HCT116 (cell line): ENCODE data around the gene NKAP. TPM values are rescaled to one million over a fixed set of nuclear protein-coding genes. Genes with fewer than 3 reads are reported as not detected.
A peak's percentile ranks its signal among the peaks of the same experiment; 100 is the strongest.

Experiments used
- ATAC-seq: fragments of 200-7000 bp; cut with Tn5 transposase; 2 replicates; pipeline ENCODE4 v1.9.1; 2020; ENCODE audit warnings: mild to moderate bottlenecking, moderate library complexity
- BruUV-seq: library from RNA; stranded (reverse); fragments of 400-500 nt; replicated peaks from 2 replicates; lab custom pipeline; 2021; lab: Mats Ljungman, UMichigan
- CTCF ChIA-PET: fragments of 300-600 bp; sonication (Branson Sonifier 250); formaldehyde crosslinking; loops from one replicate; lab custom pipeline; 2021; ENCODE audit warnings: antibody characterized with exemption; lab: Charles Lee
- POLR2A ChIA-PET: fragments of 300-600, 350-600 bp; sonication (Branson Sonifier 250); formaldehyde crosslinking; loops from one replicate; lab custom pipeline; 2021; ENCODE audit warnings: antibody characterized with exemption; lab: Charles Lee
- RAD21 ChIA-PET, 2 experiments: fragments of 300-600 bp; sonication (Branson Sonifier 250); formaldehyde crosslinking; loops; one replicate each; lab custom pipeline; 2023; ENCODE audit warnings: low total read pairs in 2 of 2; ENCODE audit not compliant: uncharacterized antibody in 2 of 2, unreplicated experiment in 2 of 2, low non-redundant PET in 1 of 2; lab: Charles Lee
- DNase-seq: peaks from one replicate; pipeline ENCODE4 v3.0.0-alpha.2; 2010; ENCODE audit warnings: low read depth, low spot score
- H2AFZ ChIP-seq: fragments of 200-600 bp; shearing (Covaris generic), sonication (generic); 2 replicates; pipeline ENCODE4 v1.6.1; 2017; ENCODE audit warnings: low read depth, mixed run types, mixed read lengths, antibody characterized with exemption, low read length; ENCODE audit not compliant: poor library complexity, severe bottlenecking
- H3K27ac ChIP-seq: 2 replicates; pipeline ENCODE4 v1.5.1; 2012; ENCODE audit warnings: low read depth, low read length
- H3K27me3 ChIP-seq: fragments of 200-600 bp; sonication (generic); 2 replicates; pipeline ENCODE4 v1.6.1; 2016; ENCODE audit warnings: mixed run types, low read length, mixed read lengths; ENCODE audit not compliant: insufficient read depth
- H3K36me3 ChIP-seq, 2 experiments: fragments of 200-500 bp in 1 of 2; fragments of 200-600 bp in 1 of 2; sonication (Bioruptor generic) in 1 of 2; sonication (generic) in 1 of 2; 2 replicates each; pipeline versions ENCODE4 v1.5.1 to v1.6.1; 2014 to 2016; ENCODE audit warnings: low read length in 2 of 2, inconsistent platforms in 1 of 2, mixed read lengths in 1 of 2, mixed run types in 1 of 2; ENCODE audit not compliant: insufficient read depth in 2 of 2, control insufficient read depth in 1 of 2
- H3K4me1 ChIP-seq, 2 experiments: fragments of 200-600 bp in 1 of 2; sonication (generic) in 1 of 2; 2 replicates each; pipeline versions ENCODE4 v1.5.1 to v1.6.1; 2012 to 2017; ENCODE audit warnings: low read length in 2 of 2, inconsistent platforms in 1 of 2, mild to moderate bottlenecking in 1 of 2, mixed read lengths in 1 of 2, mixed run types in 1 of 2, moderate library complexity in 1 of 2; ENCODE audit not compliant: insufficient read depth in 2 of 2, control insufficient read depth in 1 of 2
- H3K4me2 ChIP-seq: fragments of 200-600 bp; sonication (generic); 2 replicates; pipeline ENCODE4 v1.6.1; 2017; ENCODE audit warnings: mixed run types, low read length, mixed read lengths
- H3K4me3 ChIP-seq, 2 experiments: fragments of 200-600 bp in 1 of 2; sonication (generic) in 1 of 2; replicated peaks in 1 of 2; 2 replicates each; pipeline ENCODE4 v1.5.1; 2011 to 2016; ENCODE audit warnings: low read length in 2 of 2, control low read depth in 1 of 2, low read depth in 1 of 2, mild to moderate bottlenecking in 1 of 2, mixed read lengths in 1 of 2, mixed run types in 1 of 2
- H3K79me2 ChIP-seq: fragments of 200-600 bp; sonication (generic); 2 replicates; pipeline ENCODE4 v1.6.1; 2017; ENCODE audit warnings: mild to moderate bottlenecking, mixed run types, low read length, moderate library complexity, mixed read lengths; ENCODE audit not compliant: insufficient read depth
- H3K9ac ChIP-seq: fragments of 200-600 bp; sonication (generic); 2 replicates; pipeline ENCODE4 v1.6.1; 2016; ENCODE audit warnings: low read length, mixed read lengths
- H3K9me2 ChIP-seq: fragments of 200-600 bp; sonication (generic), shearing (Covaris generic); 2 replicates; pipeline ENCODE4 v1.6.1; 2017; ENCODE audit warnings: mixed run types, mild to moderate bottlenecking, moderate library complexity; ENCODE audit not compliant: insufficient read depth
- H3K9me3 ChIP-seq, 2 experiments: fragments of 200-500 bp in 1 of 2; fragments of 200-600 bp in 1 of 2; sonication (Bioruptor generic) in 1 of 2; sonication (generic) in 1 of 2; 2 replicates each; pipeline ENCODE4 v1.6.1; 2014 to 2017; ENCODE audit warnings: low read length in 2 of 2, mixed read lengths in 2 of 2, inconsistent platforms in 1 of 2, low read depth in 1 of 2, mild to moderate bottlenecking in 1 of 2, mixed run types in 1 of 2, moderate library complexity in 1 of 2; ENCODE audit not compliant: control insufficient read depth in 1 of 2, insufficient read depth in 1 of 2
- H4K20me1 ChIP-seq: fragments of 200-600 bp; sonication (generic), shearing (Covaris generic); 2 replicates; pipeline ENCODE4 v1.6.1; 2017; ENCODE audit warnings: mixed run types, mild to moderate bottlenecking, moderate library complexity; ENCODE audit not compliant: insufficient read depth
- CEBPB ChIP-seq: IDR thresholded peaks from 2 replicates; pipeline ENCODE4 v1.6.1; 2012; ENCODE audit warnings: low read depth
- EGR1 ChIP-seq: IDR thresholded peaks from 2 replicates; pipeline ENCODE4 v1.6.1; 2012; ENCODE audit warnings: low read depth
- JUND ChIP-seq: IDR thresholded peaks from 2 replicates; pipeline ENCODE4 v1.6.1; 2012
- RAD21 ChIP-seq: IDR thresholded peaks from 2 replicates; pipeline ENCODE4 v1.6.1; 2012; ENCODE audit warnings: low read depth, mild to moderate bottlenecking
- intact Hi-C: fragments of 100-400 bp; cut with micrococcal nuclease; formaldehyde crosslinking; loops from 2 replicates; pipeline ENCODE4 v1.10.0; 2022
- total RNA-seq: library from RNA; stranded (reverse); gene quantifications from one replicate; pipeline ENCODE4 v1.2.1, GENCODE V29; 2021; ENCODE audit not compliant: unreplicated experiment

NKAP gene
- total RNA-seq, 1 experiment from 2014 or later: 9.3 TPM

GRCh38 chrX:119871245-119871598 lies 72.3 kb downstream of the NKAP start:
- RAD21 ChIA-PET: no interaction called here
- peaks cover 44% of the 10 kb centered on the region for H3K79me2 ChIP-seq
- POLR2A ChIA-PET: no interaction called here
- peaks cover 6 to 8% of the 10 kb centered on the region in 2 experiments; a peak in 2 of 4 replicates for H3K4me1 ChIP-seq
- ATAC-seq (no peak), DNase-seq (no peak)
- peak overlapping the region; percentile 73 for H3K4me2 ChIP-seq
- peaks cover 3 to 5% of the 10 kb centered on the region in 2 experiments; a peak in 1 of 4 replicates for H3K36me3 ChIP-seq
- H3K9ac ChIP-seq: peak overlapping the region; percentile 91
- H4K20me1 ChIP-seq: no peaks in the 10 kb centered on the region
- H3K27me3 ChIP-seq: no peaks in the 10 kb centered on the region
- H2AFZ ChIP-seq: no peak overlapping the region
- BruUV-seq: TSS peak; percentile 87
- H3K27ac ChIP-seq: peak overlapping the region; percentile 94
- no peak for TF ChIP-seq CEBPB
- TF ChIP-seq EGR1: no peak
- no peak for TF ChIP-seq RAD21
- no peak for TF ChIP-seq JUND
- TF ChIP-seq, all 23 proteins: peak for 0
- Histone ChIP-seq H3K4me3 (peak overlapping the region; percentile 74 to 80), H3K9me2 (no peaks in the 10 kb centered on the region), H3K9me3 (no peaks in the 10 kb centered on the region)
- CTCF ChIA-PET: interaction anchor here (1.3 kb wide), 1 partner anchor 17 kb away, joined by 4 read pairs; no protein-coding TSS in a partner anchor
- intact Hi-C loops: no loop called here

Other genes starting within 250 kb of the NKAP start
- gene SOWAHD, start 185.2 kb downstream of the NKAP start, total RNA-seq: 1.1 TPM
- 1,940 TPM for gene RPL39, start 152.1 kb downstream of the NKAP start, total RNA-seq
- 11.9 TPM for gene UPF3B, start 90.8 kb downstream of the NKAP start, total RNA-seq
- 8.1 TPM for gene RNF113A, start 72.0 kb downstream of the NKAP start, total RNA-seq
- 92.2 TPM for gene NDUFA1, start 71.9 kb downstream of the NKAP start, total RNA-seq
- not detected for gene AKAP14, start 47.9 kb downstream of the NKAP start, total RNA-seq
- not detected for gene RHOXF2B, start 133.9 kb upstream of the NKAP start, total RNA-seq
- gene RHOXF1, start 172.2 kb upstream of the NKAP start, total RNA-seq: 0.52 TPM
- 0.12 TPM for gene RHOXF2, start 214.9 kb upstream of the NKAP start, total RNA-seq